Measurements from ENCODE around the gene AGER.

DNA sequence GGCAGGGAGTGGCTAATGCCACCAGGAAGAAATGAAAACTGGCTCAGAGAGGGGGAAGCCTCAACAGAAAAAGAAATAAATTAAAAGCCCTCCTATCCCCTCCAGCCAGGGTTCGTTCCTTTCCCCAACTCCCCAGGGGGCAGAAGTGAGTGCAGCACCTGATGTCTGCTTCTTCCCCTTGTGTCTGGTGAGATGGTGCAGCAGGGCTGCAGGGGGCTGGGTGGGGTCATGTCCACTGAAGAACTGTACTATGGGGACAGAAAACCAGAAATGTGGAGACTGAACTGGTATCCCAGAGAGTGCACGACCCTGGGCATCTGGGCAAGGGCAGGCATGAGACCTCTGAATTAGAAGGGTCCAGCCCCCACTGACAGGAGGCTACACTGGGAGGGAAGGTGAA, 15.7 kb downstream of the AGER start:
- TF ChIP-seq POLR2A (IDR thresholded peaks at IDR 0.05; ENCODE audit: low read length) (no peak), GATA1 (IDR thresholded peaks at IDR 0.05; ENCODE audit: low read depth, low read length) (no peak)

All from erythroblast (primary cell).